ENCODE measurements around the gene FAM181A. TPM values are rescaled to one million over a fixed set of nuclear protein-coding genes. Genes with fewer than 3 reads are reported as not detected.
A peak's percentile ranks its signal among the peaks of the same experiment; 100 is the strongest.

Gene FAM181A
- not detected for total RNA-seq

DNA sequence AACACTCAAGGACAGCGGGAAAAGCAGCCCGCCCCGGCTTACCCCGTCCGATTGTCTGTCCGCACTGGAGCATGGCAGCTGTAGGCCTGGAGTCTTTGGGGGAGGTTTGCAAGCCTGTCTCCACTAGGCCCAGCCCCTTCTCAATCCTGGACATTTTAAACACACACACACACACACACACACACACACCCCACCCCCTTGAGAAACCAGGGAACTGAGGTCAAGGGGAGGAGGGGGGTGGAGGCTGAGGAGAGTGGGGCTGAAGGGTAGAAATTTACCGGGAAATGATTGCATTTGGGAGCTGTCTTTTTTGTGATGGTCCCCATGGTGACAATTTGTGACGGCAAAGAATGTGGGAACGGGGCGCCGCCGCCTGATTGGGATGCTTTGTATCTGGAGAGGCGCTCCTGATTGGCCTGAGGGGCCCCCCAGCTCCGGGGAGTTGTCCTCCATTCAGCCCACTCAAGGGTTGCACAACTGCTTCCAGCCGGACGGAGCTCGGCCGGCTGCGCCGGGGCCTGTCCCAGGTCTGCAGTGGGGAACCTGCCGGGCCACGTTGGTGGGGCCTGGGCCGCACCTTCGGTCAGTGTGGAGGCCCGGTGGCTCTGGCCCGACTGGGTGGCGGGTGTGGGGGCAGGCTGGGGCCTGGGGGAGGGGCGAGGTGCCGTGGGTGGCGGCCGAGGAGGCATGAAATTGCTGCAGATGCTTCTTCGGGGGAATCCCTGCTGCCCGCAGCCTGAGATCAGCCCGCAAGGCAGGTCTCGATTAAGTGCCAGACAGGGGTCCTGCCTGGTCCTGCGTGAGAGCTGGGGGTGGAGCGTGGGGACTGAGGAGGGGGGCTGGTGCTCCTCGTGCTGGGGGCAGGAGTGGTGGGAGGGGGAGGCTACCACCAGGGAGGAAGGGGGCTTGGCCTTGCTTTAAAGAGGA, at the start of gene FAM181A:
TSS of gene FAM181A (plus strand) at position 472 of the 927 bp plus-strand sequence. CDS start 942 bp downstream, outside the sequence.
- Histone ChIP-seq H3K27ac (no peak within 1 kb of the TSS), H3K9me3 (no peaks in the 10 kb centered on the region), H3K4me1 (no peaks in the 10 kb centered on the region), H3K27me3 (no peaks in the 10 kb centered on the region), H3K4me3 (no peak within 1 kb of the TSS), H3K36me3 (no peaks in the 10 kb centered on the region)
- peak in 1 of 3 donors; percentile 38 for DNase-seq
- TF ChIP-seq, protein P1, sequence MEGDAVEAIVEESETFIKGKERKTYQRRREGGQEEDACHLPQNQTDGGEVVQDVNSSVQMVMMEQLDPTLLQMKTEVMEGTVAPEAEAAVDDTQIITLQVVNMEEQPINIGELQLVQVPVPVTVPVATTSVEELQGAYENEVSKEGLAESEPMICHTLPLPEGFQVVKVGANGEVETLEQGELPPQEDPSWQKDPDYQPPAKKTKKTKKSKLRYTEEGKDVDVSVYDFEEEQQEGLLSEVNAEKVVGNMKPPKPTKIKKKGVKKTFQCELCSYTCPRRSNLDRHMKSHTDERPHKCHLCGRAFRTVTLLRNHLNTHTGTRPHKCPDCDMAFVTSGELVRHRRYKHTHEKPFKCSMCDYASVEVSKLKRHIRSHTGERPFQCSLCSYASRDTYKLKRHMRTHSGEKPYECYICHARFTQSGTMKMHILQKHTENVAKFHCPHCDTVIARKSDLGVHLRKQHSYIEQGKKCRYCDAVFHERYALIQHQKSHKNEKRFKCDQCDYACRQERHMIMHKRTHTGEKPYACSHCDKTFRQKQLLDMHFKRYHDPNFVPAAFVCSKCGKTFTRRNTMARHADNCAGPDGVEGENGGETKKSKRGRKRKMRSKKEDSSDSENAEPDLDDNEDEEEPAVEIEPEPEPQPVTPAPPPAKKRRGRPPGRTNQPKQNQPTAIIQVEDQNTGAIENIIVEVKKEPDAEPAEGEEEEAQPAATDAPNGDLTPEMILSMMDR (IDR thresholded peaks at IDR 0.05), result no peak
- no peak for TF ChIP-seq POLR2A (IDR thresholded peaks at IDR 0.05)

GRCh38 chr14:93878212-93878611, 48.9 kb upstream of the FAM181A start:
- no peak for DNase-seq
- no peaks in the 10 kb centered on the region for H3K36me3 ChIP-seq
- H3K4me3 ChIP-seq, result no peak overlapping the region
- no peaks in the 10 kb centered on the region for H3K9me3 ChIP-seq
- H3K27me3 ChIP-seq, result no peaks in the 10 kb centered on the region
- no peak overlapping the region for H3K27ac ChIP-seq
- peaks cover 0 to 8% (median 0%) of the 10 kb centered on the region in 4 donors for H3K4me1 ChIP-seq
- TF ChIP-seq, protein P1 (IDR thresholded peaks at IDR 0.05), result no peak
- TF ChIP-seq POLR2A (IDR thresholded peaks at IDR 0.05), result no peak

GRCh38 chr14:93878871-93879270, 48.3 kb upstream of the FAM181A start:
- DNase-seq, result no peak
- no peaks in the 10 kb centered on the region for H3K27me3 ChIP-seq
- no peak overlapping the region for H3K4me3 ChIP-seq
- peaks cover 0 to 8% (median 0%) of the 10 kb centered on the region in 4 donors for H3K4me1 ChIP-seq
- H3K27ac ChIP-seq, result no peak overlapping the region
- H3K9me3 ChIP-seq, result no peaks in the 10 kb centered on the region
- no peaks in the 10 kb centered on the region for H3K36me3 ChIP-seq
- no peak for TF ChIP-seq POLR2A (IDR thresholded peaks at IDR 0.05)
- TF ChIP-seq, protein P1 (IDR thresholded peaks at IDR 0.05), result no peak

DNA sequence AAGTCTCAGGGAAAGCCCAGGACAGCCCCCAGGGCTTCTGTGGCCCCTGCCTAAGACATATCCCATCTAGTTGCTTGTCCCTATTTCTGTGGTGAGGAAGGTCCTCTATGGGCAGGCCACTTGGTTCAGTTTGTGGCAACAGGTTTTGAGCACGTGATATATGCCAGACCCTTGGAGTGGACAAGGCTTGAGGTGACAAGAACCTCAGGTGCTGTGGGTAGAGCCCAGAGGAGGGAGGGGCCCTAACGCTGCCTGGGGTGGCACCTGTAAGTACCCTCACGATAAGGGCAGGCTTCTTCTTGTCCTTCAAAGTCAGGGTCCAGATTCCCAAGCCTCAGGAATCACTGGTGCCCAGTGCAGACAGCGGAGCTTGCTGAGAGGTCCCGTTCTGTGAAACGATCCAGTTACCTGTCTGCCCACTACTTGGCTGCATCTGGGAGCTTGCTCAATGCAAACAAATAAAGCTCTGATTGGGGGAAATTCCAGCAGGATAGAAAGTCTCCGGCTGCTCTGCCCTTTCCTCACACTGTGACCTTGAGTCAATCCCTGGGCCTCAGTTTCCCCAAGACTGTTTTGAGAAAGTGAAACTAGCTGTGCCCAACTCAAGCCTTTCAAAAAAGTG, 47.7 kb upstream of the FAM181A start:
- no peak for DNase-seq
- Histone ChIP-seq H3K27me3 (no peaks in the 10 kb centered on the region), H3K9me3 (no peaks in the 10 kb centered on the region), H3K27ac (no peak overlapping the region), H3K4me1 (peaks cover 0 to 8% (median 0%) of the 10 kb centered on the region in 4 donors), H3K36me3 (no peaks in the 10 kb centered on the region), H3K4me3 (no peak overlapping the region)
- TF ChIP-seq, protein P1 (IDR thresholded peaks at IDR 0.05), result no peak
- TF ChIP-seq POLR2A (IDR thresholded peaks at IDR 0.05), result no peak

DNA sequence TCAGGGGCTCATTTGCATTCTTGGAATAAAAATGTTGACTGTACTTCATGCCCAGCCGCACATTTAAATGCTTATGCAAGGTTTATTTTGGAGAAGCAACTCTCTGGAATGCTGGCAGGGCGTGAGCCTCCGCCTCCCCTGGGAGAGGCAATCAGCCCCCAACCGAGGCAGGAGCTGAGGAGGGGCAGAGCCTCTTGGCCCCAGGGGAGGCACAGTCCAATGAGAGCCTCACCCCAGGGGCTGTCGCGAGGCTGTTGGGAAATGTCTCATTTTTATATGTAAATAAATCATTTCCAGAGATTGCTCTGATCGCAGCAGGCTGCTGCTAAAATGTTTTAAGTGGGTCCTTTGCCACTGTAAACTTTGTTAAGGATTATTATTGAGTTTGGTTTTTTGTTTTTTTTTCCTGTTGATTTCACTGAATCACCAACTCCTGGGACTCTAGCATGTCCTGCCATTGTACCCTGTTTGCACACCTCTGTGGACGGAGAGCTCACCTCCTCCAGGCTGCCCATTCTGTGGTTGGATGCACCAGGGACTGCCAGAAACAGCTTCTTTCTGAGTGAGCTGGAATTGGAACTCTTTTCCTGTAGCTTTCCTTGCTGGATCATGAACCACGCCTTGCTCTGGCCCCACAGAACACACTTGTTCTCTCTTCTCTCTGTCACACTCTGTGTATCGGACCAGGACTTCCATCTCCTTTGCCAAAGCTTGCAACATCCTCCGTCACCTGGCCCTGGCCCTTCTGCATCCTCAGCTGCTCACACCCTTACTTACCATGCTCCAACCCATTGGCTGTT, 46.9 kb upstream of the FAM181A start:
- Histone ChIP-seq H3K4me1 (peaks cover 0 to 8% (median 0%) of the 10 kb centered on the region in 4 donors), H3K27ac (no peak overlapping the region), H3K4me3 (no peak overlapping the region), H3K9me3 (no peaks in the 10 kb centered on the region), H3K36me3 (no peaks in the 10 kb centered on the region), H3K27me3 (no peaks in the 10 kb centered on the region)
- DNase-seq, result no peak
- no peak for TF ChIP-seq POLR2A (IDR thresholded peaks at IDR 0.05)
- TF ChIP-seq, protein P1 (IDR thresholded peaks at IDR 0.05), result no peak

Data from Peyer's patch (tissue), 4 donors.